ENCODE data around the gene POLR2H. TPM values are rescaled to one million over a fixed set of nuclear protein-coding genes. Genes with fewer than 3 reads are reported as not detected.

The POLR2H gene
- total RNA-seq, 1 experiment from 2014 or later = 133 TPM

GRCh38 chr3:184380185-184380626 is 18.7 kb downstream of the POLR2H start:
- peaks cover 63% of the 10 kb centered on the region for H3K27me3 Mint-ChIP-seq (ENCODE audit: low read depth)
- peaks cover 43% of the 10 kb centered on the region for H3K4me1 Mint-ChIP-seq
- no peaks in the 10 kb centered on the region for H3K36me3 Mint-ChIP-seq
- no peak for TF ChIP-seq CDX4 (CRISPR knock-in tag; IDR thresholded peaks at IDR 0.05; ENCODE audit: borderline replicate concordance)
- TF ChIP-seq ZNF512 (CRISPR knock-in tag; IDR thresholded peaks at IDR 0.05; ENCODE audit: borderline replicate concordance) = no peak
- no peak for TF ChIP-seq GRHL2 (CRISPR knock-in tag; IDR thresholded peaks at IDR 0.05; ENCODE audit: insufficient replicate concordance, severe bottlenecking)
- no peak for TF ChIP-seq ARID4B (CRISPR knock-in tag; IDR thresholded peaks at IDR 0.05; ENCODE audit: borderline replicate concordance)
- no peak for TF ChIP-seq ZNF219 (CRISPR knock-in tag; IDR thresholded peaks at IDR 0.05; ENCODE audit: borderline replicate concordance)
- TF ChIP-seq GTF2I (CRISPR knock-in tag; conservative IDR thresholded peaks at IDR 0.05) = no peak
- no peak for TF ChIP-seq MLX (CRISPR knock-in tag; IDR thresholded peaks at IDR 0.05)
- no peak for TF ChIP-seq NFATC4 (CRISPR knock-in tag; IDR thresholded peaks at IDR 0.05)
- no peak for TF ChIP-seq ZNF317 (CRISPR knock-in tag; IDR thresholded peaks at IDR 0.05; ENCODE audit: borderline replicate concordance, low read depth)
- no peak for TF ChIP-seq E2F4 (CRISPR knock-in tag; IDR thresholded peaks at IDR 0.05; ENCODE audit: borderline replicate concordance, low read depth)
- no peak for TF ChIP-seq FOXP4 (CRISPR knock-in tag; IDR thresholded peaks at IDR 0.05)
- no peak for TF ChIP-seq ZBTB43 (CRISPR knock-in tag; IDR thresholded peaks at IDR 0.05)
- no peak for TF ChIP-seq TCF7 (CRISPR knock-in tag; IDR thresholded peaks at IDR 0.05; ENCODE audit: low read depth)
- TF ChIP-seq ATF1 (CRISPR knock-in tag; IDR thresholded peaks at IDR 0.05) = no peak
- no peak for TF ChIP-seq E2F1 (CRISPR knock-in tag; IDR thresholded peaks at IDR 0.05)
- TF ChIP-seq ZNF138 (CRISPR knock-in tag; conservative IDR thresholded peaks at IDR 0.05) = no peak
- TF ChIP-seq ZBTB21 (CRISPR knock-in tag; IDR thresholded peaks at IDR 0.05; ENCODE audit: borderline replicate concordance) = no peak
- TF ChIP-seq ZNF425 (CRISPR knock-in tag; conservative IDR thresholded peaks at IDR 0.05) = no peak
- H3K9me3 Mint-ChIP-seq = no peaks in the 10 kb centered on the region
- ChIA-PET POLR2A (interaction anchor here (1.0 kb wide), 1 partner anchor 8 kb away, joined by 3 read pairs; no protein-coding TSS in a partner anchor), CTCF (interaction anchor here (1.6 to 5.2 kb wide), 4 partner anchors 8 to 161 kb away, joined by 4 to 33 read pairs (median 16); no protein-coding TSS in a partner anchor)
- ATAC-seq (peak; percentile 17), DNase-seq (ENCODE audit: low spot score) (peak; percentile 74)
- no peak overlapping the region for H3K27ac Mint-ChIP-seq
- no peak overlapping the region for H3K4me3 Mint-ChIP-seq

Data from WTC11 (cell line).